Mucosa of descending colon (tissue), 3 donors: Measurements from ENCODE around the gene PRR14. TPM values are rescaled to one million over a fixed set of nuclear protein-coding genes. Genes with fewer than 3 reads are reported as not detected.
"Not testable (repeated sequence)": the region's sequence is repeated elsewhere in the genome, so short reads cannot be mapped to it uniquely, and the experiment has no call there.

Experiments used
- ATAC-seq: fragments of 200-7000 bp; cut with Tn5 transposase; one replicate; pipeline ENCODE4 v1.9.1; 2020; ENCODE audit warnings: mild to moderate bottlenecking, moderate library complexity
- DNase-seq, 3 donors: peaks; one replicate each; pipeline ENCODE4 v3.0.0-alpha.2; 2020
- H3K36me3 ChIP-seq: fragments of 200-600 bp; one replicate; pipeline ENCODE4 v1.8.0; 2021; ENCODE audit warnings: low read depth, mild to moderate bottlenecking
- H3K4me1 ChIP-seq: fragments of 200-600 bp; one replicate; pipeline ENCODE4 v1.8.0; 2021; ENCODE audit warnings: low read depth, mild to moderate bottlenecking
- H3K4me3 ChIP-seq: fragments of 200-600 bp; one replicate; pipeline ENCODE4 v1.8.0; 2021; ENCODE audit warnings: mild to moderate bottlenecking
- H3K9me3 ChIP-seq: fragments of 200-600 bp; one replicate; pipeline ENCODE4 v1.8.0; 2021; ENCODE audit warnings: mild to moderate bottlenecking
- intact Hi-C, 2 donors: fragments of 100-400 bp; cut with DNase I in 1 of 2; cut with micrococcal nuclease in 1 of 2; formaldehyde crosslinking; loops; one replicate each; pipeline versions ENCODE4 v1.11.0 to v1.11.1; 2022; cut with DNase I, micrococcal nuclease
- total RNA-seq, 3 donors: library from RNA; stranded (reverse); fragmentation: NEBNext Ultra II Directional in 2 of 3; extraction: Animal tissue kit (Norgen Biotek cat#: 25700) in 2 of 3; gene quantifications; one replicate each; pipeline versions ENCODE4 v1.2.1 to v1.2.4, GENCODE V29; 2021 to 2023
- TF ChIP-seq, protein P1 (sequence below): fragments of 200-600 bp; IDR thresholded peaks from one replicate; pipeline ENCODE4 v1.8.0; 2022; ENCODE audit warnings: antibody characterized with exemption, mild to moderate bottlenecking
- donor health status: DM: no; HTN: no; CAD: no; lungs with moderate emphysema.
- donor health status: DM: no; HTN: no; CAD: no.
- donor health status: DM: no; HTN: yes; CAD: no.

The PRR14 gene
- total RNA-seq, 3 donors from 2014 or later = 42.1 to 65.6 (median 45.6) TPM

DNA sequence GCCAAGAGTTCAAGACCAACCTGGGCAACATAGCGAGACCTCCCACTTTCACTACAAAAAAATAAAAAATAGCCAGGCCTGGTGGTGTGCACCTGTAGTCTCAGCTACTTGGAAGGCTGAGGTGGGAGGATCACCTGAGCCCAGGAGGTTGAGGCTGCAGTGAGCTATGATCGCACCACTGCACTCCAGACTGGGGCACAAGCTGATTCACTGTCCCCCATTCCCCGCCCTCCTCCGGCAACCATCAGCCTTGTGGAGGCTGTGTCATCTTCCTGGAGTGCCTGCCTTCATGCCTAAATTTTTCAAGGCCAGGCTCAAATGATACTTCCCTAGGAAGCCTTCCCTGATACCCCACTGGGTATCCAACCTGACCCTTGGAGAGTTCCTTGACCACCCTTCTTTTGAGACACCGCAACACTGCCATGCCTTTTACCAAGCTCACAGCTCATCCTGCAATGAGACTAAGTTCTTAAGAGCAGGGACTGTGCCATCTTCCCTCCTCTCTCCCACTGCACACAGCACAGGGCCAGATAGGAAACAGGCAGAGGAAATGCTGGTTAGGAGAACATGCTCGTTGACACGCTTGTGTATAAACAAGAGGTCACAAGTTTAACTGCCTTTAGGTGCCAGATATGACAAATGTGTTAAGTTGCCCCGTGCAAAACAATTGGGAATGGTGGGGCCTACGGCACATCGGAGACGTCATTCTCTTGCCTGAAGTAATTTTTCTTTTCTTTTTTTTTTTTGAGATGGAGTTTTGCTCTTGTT is 44.4 kb downstream of the PRR14 start:
- H3K9me3 ChIP-seq = no peaks in the 10 kb centered on the region
- intact Hi-C loops = no loop called here
- DNase-seq = peak in 1 of 3 donors; percentile 19

DNA sequence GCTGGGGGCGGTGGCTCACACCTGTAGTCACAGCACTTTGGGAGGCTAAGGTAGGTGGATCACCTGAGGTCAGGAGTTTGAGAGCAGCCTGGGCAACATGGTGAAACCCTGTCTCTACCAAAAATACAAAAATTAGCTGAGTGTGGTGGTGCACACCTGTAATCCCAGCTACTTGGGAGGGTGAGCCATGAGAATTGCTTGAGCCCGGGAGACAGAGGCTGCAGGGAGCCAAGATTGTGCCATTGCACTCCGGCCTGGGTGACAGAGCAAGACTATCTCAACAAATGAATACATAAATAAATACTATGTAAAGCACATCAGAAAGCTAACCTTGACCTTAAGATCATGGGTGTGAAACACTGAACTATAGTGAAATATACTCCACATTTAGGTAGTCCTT is 45.9 kb downstream of the PRR14 start:
- H3K4me1 ChIP-seq = peaks cover 13% of the 10 kb centered on the region
- intact Hi-C loops, H3K9me3 ChIP-seq, H3K36me3 ChIP-seq, DNase-seq, H3K4me3 ChIP-seq, ATAC-seq: not testable (repeated sequence)

More for the DNA sequence above, 44.4 kb downstream of the PRR14 start:
- TF ChIP-seq, protein P1, sequence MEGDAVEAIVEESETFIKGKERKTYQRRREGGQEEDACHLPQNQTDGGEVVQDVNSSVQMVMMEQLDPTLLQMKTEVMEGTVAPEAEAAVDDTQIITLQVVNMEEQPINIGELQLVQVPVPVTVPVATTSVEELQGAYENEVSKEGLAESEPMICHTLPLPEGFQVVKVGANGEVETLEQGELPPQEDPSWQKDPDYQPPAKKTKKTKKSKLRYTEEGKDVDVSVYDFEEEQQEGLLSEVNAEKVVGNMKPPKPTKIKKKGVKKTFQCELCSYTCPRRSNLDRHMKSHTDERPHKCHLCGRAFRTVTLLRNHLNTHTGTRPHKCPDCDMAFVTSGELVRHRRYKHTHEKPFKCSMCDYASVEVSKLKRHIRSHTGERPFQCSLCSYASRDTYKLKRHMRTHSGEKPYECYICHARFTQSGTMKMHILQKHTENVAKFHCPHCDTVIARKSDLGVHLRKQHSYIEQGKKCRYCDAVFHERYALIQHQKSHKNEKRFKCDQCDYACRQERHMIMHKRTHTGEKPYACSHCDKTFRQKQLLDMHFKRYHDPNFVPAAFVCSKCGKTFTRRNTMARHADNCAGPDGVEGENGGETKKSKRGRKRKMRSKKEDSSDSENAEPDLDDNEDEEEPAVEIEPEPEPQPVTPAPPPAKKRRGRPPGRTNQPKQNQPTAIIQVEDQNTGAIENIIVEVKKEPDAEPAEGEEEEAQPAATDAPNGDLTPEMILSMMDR = no peak
- Histone ChIP-seq H3K4me3 (no peak overlapping the region), H3K4me1 (peaks cover 13% of the 10 kb centered on the region), H3K36me3 (no peaks in the 10 kb centered on the region)
- ATAC-seq = no peak

DNA sequence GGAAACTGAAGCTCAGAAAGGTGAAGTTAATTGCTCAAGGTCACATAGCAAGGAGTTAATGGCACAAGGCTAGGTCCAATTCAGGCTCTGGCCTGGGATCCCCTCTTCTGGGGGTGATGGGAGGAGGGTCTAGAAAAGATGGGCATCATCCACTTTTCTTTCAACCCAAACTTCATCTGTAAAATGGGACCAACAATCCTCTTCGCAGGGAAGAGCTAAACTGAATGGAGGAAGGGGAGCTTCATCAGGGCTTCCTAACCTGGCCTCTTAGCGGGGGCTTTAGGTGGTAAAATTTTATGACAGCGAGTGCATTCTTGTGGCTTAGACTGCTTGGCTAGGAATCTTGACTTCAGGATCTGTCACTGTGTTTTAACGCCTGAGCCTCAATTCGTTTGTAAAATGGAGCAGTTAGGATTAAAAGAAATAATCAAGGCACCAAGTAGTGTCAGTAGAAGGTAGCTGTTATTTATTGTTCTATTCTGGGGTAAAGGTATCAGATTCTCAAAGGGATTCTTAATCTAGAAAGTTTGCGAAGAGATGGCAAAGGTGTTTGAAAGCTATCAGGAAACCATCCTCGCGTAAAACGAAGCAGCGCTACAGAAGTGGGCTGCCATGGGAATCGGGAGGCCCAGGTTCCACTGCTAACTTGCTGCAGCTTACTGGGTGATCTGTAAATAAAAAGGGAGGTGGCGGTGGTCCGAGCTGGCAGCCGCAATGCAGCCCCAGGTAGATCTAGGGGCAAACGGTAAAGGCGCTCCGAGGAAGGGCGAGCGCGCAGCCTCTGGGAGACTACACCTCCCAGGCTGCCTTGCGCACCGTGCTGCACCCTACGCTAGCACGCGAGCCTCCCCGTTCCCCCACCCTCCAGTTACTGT is 46.7 kb downstream of the PRR14 start:
- Histone ChIP-seq H3K4me1 (peaks cover 13% of the 10 kb centered on the region), H3K36me3 (no peaks in the 10 kb centered on the region), H3K9me3 (no peaks in the 10 kb centered on the region), H3K4me3 (peak overlapping the region; percentile 94)
- ATAC-seq (peak; percentile 92), DNase-seq (no peak)
- TF ChIP-seq, protein P1 = no peak
- intact Hi-C loops = no loop called here

DNA sequence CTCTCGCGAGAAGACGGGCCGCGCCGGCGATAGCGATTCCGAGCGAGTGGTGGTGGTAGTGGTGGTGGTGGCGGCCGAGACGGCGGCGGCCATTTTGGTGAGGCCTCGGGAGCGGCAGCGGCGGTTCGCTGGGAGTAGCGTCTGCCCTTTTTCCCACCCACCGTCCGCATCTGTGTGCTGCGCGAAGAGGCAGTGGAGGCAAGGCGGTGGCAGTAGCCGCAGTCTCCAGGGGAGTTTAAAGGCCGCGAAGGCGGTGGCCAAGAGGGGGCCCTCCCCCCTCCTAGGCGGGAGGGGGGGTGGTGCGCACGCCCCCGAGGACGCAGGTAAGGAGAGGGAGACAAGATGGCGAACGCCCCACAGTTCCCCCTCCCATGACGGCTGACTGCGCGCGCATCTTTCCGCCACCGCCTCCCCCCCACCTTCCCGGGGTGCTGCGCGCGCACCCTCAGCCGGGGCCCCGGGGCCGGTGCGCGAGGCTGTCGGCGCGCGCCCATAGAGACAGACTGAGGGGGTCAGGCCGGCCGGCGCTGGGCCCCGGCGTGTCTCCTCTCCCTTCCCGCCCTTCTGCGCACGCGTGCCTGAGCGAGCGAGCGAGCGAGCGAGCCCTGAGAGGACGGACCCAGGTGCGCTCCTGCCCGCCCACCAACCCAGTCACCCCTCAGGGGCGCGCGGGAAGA is 47.5 kb downstream of the PRR14 start:
- TF ChIP-seq, protein P1 = no peak
- peaks cover 13% of the 10 kb centered on the region for H3K4me1 ChIP-seq

DNA sequence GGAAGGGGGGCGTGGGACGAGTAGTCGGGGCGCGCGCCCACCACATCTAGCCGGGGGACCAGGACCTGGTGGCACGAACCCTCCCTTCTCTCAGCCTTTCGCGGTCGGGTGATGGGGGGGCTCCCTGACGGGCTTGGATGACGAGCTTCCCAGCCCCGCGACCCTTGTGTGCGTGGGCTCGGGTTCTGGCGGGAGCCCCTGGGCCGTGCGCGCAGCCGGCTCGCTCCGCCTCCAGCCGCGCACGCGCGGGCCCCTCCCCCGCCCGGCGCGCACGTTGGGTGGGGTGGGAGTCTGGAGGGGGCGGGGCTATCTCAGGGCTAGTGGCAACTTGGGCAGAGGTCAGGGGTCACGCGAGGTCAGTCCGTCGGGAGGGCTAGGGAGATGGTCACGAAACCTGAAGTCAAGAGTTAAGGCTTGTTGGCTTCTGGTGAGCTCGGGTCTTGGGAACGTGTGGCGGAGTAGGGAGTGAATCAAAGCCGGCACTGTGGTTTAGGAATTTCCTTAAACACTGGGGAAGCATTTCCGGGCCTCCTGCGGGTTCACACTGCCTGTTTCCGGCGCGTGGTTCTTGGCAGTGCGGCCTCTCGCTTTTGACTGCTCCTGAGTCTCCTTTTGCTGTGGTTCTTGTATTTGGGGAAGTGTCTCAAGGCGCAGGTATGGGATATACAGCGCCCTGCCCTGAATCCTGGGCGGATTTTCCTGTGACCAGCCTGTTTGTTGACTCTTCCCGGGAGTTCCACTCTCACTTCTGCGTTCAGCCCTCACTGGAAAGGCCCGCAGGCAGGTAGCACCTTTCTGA is 48.3 kb downstream of the PRR14 start, which contains the start of gene SRCAP:
TSS of gene SRCAP (plus strand) at position 356 of the 799 bp plus-strand sequence. CDS start 1,654 bp downstream, outside the sequence.
- Histone ChIP-seq H3K9me3 (no peaks in the 10 kb centered on the region), H3K4me1 (peaks cover 13% of the 10 kb centered on the region), H3K4me3 (peak within 1 kb of the TSS; percentile 94), H3K36me3 (peaks cover 5% of the 10 kb centered on the region)
- intact Hi-C loops = no loop called here
- peak; percentile 81 for ATAC-seq
- TF ChIP-seq, protein P1 = no peak
- DNase-seq = peak; percentile 92 to 93 (median 93)

More for the DNA sequence above, 47.5 kb downstream of the PRR14 start:
- H3K4me3 ChIP-seq = peak overlapping the region; percentile 94
- peak; percentile 88 for ATAC-seq
- DNase-seq = peak; percentile 98 to 100 (median 99)
- no peaks in the 10 kb centered on the region for H3K9me3 ChIP-seq
- no peaks in the 10 kb centered on the region for H3K36me3 ChIP-seq
- intact Hi-C loops = no loop called here
